Lower leg skin (tissue), 4 donors: Measurements from ENCODE around the gene PNPLA8. TPM values are rescaled to one million over a fixed set of nuclear protein-coding genes. Genes with fewer than 3 reads are reported as not detected.

Source experiments
- DNase-seq, 2 donors: peaks; one replicate each; pipeline ENCODE4 v3.0.0-alpha.2; 2019; ENCODE audit warnings: low spot score in 2 of 2
- H3K4me3 ChIP-seq: fragments of 200-600 bp; sonication (generic); 2 replicates; pipeline ENCODE4 v1.5.1; 2017; ENCODE audit warnings: mild to moderate bottlenecking, low read depth; ENCODE audit not compliant: poor library complexity, severe bottlenecking
- POLR2A ChIP-seq, 2 donors: fragments of 450-650 bp; IDR thresholded peaks; one replicate each; pipeline ENCODE4 v1.6.1; 2016 to 2017; ENCODE audit warnings: antibody characterized with exemption in 2 of 2, mild to moderate bottlenecking in 1 of 2, moderate library complexity in 1 of 2
- WGBS, 2 donors: methylation state at CpG; one replicate each; pipeline ENCODE4 v1.1.5; 2018; 5-methylcytosine and 5-hydroxymethylcytosine counted together
- intact Hi-C: fragments of 100-400 bp; cut with DNase I; formaldehyde crosslinking; loops from one replicate; pipeline ENCODE4 v1.15.0; 2023; ENCODE audit warnings: low total_unique reads
- total RNA-seq, 4 donors: library from RNA; depleted of rRNA; stranded (reverse); fragments of >200 nt; gene quantifications; one replicate each; pipeline ENCODE4 v1.1.0, GENCODE V29; 2016
- TF ChIP-seq, protein P1 (sequence below), 3 donors: fragments of 450-650 bp; IDR thresholded peaks; one replicate each; pipeline ENCODE4 v1.5.1; 2016; ENCODE audit warnings: antibody characterized with exemption in 3 of 3, mild to moderate bottlenecking in 3 of 3, moderate library complexity in 2 of 3

Gene PNPLA8
- total RNA-seq, 4 donors from 2014 or later: 25.6 to 37.1 (median 33.3) TPM

DNA sequence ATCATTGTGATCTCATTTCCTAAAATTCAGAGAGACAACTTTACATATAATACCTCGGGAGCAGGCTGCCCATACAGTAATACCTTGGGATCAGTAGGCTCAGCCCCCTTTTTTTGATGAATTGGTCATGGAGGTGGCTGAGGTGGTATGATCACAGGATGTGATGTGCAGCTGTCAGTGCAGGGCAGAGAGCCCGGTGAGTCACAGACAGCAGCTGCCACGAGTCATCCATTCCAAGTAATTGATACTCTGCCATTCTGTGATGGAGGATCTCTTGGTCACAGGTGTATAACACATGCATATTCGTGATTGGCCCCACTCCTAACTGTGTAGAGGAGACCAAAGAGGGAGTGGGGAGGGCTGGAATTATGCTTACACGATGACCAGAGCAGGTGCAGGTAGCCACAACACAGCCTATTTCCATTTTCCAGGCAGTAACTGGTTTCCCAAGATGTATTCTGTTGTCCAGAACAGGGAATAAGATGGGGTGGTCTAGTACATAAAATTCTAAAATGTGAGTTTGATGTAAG lies 83.8 kb downstream of the PNPLA8 start:
- DNase-seq: no peak
- TF ChIP-seq, protein P1, sequence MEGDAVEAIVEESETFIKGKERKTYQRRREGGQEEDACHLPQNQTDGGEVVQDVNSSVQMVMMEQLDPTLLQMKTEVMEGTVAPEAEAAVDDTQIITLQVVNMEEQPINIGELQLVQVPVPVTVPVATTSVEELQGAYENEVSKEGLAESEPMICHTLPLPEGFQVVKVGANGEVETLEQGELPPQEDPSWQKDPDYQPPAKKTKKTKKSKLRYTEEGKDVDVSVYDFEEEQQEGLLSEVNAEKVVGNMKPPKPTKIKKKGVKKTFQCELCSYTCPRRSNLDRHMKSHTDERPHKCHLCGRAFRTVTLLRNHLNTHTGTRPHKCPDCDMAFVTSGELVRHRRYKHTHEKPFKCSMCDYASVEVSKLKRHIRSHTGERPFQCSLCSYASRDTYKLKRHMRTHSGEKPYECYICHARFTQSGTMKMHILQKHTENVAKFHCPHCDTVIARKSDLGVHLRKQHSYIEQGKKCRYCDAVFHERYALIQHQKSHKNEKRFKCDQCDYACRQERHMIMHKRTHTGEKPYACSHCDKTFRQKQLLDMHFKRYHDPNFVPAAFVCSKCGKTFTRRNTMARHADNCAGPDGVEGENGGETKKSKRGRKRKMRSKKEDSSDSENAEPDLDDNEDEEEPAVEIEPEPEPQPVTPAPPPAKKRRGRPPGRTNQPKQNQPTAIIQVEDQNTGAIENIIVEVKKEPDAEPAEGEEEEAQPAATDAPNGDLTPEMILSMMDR (IDR thresholded peaks at IDR 0.05): no peak
- no peak for TF ChIP-seq POLR2A (IDR thresholded peaks at IDR 0.05)
- intact Hi-C loops: no loop called here
- 55 to 66% methylated on average over 5 of the region's 5 CpGs for WGBS, 2 donors
- H3K4me3 ChIP-seq: no peak overlapping the region

DNA sequence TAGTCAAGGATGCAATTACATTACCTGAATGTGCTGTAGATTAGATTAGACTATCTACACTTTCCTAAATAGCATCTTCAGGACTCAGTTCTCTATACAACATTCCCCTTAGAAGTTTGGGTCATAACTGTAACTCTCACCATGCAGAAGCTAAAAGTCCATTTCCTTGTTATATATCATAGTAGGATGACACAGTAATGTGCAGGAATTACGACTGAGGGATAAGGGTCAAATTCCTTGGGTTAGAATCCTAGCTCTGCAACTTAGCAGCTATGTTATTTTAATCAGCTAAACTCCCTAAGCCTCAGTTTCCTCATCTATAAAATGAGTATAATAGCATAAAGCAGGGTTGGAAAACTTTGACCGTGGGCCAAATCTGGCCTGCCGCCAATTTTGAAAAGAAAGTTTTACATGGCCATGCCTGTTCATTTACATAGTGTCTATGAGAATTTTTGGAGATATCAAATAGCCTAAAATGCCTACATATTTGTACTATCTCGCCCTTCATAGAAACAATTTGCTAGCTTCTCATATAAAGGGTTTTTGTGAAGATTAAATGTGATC lies 84.5 kb downstream of the PNPLA8 start:
- 79 to 80% methylated on average over 4 of the region's 4 CpGs for WGBS, 2 donors
- intact Hi-C loops: no loop called here

DNA sequence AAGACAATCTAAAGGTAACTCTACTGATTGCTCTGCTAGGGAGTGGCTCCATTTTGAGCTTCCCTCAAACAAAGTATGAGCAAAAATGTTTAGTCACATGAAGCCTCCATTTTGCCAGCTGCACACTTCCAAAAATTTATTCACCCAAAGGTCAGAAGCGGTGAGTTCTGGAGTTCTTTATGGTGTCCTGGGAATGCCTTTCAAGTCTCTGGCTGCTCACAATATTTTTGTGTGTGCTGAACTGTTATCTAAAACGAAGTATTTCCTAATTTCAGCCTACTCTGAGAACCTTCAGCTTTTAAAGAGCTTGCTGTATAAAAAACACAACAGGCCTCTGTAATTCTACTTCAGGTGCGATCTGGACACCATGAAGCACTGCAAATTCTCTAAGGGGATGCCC lies 85.3 kb downstream of the PNPLA8 start:
- WGBS, 2 donors: 73 to 75% methylated on average over 3 of the region's 3 CpGs
- no peak for DNase-seq
- no peak overlapping the region for H3K4me3 ChIP-seq
- TF ChIP-seq, protein P1 (IDR thresholded peaks at IDR 0.05): no peak
- TF ChIP-seq POLR2A (IDR thresholded peaks at IDR 0.05): no peak
- intact Hi-C loops: no loop called here

More for the DNA sequence above, 84.5 kb downstream of the PNPLA8 start:
- H3K4me3 ChIP-seq: no peak overlapping the region
- DNase-seq: no peak
- TF ChIP-seq POLR2A (IDR thresholded peaks at IDR 0.05): no peak
- TF ChIP-seq, protein P1 (IDR thresholded peaks at IDR 0.05): no peak

DNA sequence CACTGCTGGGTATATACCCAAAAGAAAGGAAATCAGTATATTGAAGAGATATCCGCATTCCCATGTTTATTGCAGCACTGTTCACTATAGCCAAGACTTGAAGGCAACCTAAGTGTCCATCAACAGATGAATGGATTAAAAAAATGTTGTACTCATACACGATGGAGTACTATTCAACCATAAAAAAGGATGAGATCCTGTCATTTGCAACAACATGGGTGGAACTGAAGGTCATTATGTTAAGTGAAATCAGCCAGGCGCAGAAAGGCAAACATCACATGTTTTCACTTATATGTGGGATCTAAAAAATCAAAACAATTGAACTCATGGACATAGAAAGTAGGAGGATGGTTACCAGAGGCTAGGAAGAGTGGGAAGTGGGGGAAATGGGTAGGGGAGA lies 89.0 kb downstream of the PNPLA8 start:
- 88% methylated on average over 3 of the region's 3 CpGs for WGBS, 2 donors
- no peak for DNase-seq
- H3K4me3 ChIP-seq: no peak overlapping the region
- intact Hi-C loops: no loop called here
- TF ChIP-seq, protein P1 (IDR thresholded peaks at IDR 0.05): no peak
- TF ChIP-seq POLR2A (IDR thresholded peaks at IDR 0.05): no peak

DNA sequence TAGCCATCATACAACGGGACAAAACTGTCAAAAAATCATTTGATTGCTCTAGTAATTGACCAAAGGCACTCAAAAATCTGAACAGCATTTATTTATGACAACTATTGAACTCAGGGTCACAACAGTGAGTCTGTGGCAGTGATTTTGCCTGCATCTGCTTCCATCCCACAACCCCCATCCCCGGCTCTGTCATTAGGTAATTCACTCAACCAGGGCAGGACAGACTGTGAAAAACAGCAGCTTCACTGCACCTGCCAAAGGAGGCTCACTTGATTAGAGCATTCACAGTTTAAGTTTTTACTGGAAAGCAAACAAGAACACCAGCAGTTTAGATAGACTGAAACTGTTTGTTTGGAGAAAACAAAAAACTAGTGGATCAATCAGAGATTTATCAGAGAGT lies 91.9 kb downstream of the PNPLA8 start:
- no peak for DNase-seq
- H3K4me3 ChIP-seq: no peak overlapping the region
- intact Hi-C loops: no loop called here
- TF ChIP-seq POLR2A (IDR thresholded peaks at IDR 0.05): no peak
- TF ChIP-seq, protein P1 (IDR thresholded peaks at IDR 0.05): no peak
- 65 to 76% methylated on average over 2 of the region's 2 CpGs for WGBS, 2 donors

DNA sequence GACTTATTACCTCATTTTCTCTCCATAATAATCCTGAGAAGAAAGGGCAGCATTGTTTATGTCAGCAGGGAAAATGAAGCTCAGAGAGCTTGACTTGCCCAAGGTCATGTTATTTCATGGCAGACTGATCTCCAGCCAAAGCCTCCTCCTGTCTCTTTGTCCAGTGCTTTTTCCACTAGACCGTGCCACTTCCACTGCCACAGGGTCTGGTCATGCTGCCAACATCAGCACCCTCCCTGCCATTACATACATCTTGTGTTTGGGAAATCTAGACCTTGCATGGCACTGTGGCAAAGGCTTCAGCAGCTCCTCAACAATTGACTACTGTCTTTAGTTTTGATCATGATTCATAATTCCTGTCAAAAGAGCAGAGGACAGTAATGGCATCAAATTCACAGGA lies 94.8 kb downstream of the PNPLA8 start:
- 59 to 79% methylated on average over 1 of the region's 1 CpG for WGBS, 2 donors
- TF ChIP-seq, protein P1 (IDR thresholded peaks at IDR 0.05): no peak
- no peak for TF ChIP-seq POLR2A (IDR thresholded peaks at IDR 0.05)
- intact Hi-C loops: no loop called here

More for the DNA sequence above, 94.8 kb downstream of the PNPLA8 start:
- no peak for DNase-seq
- H3K4me3 ChIP-seq: no peak overlapping the region
